Embryonic facial prominence (tissue), 1 donor: ENCODE results near the gene ZNF835.

Experiments used
- DNase-seq: peaks from one replicate; pipeline ENCODE4 v3.0.0-alpha.2; 2016; ENCODE audit errors: extremely low spot score

ZNF835 gene

GRCh38 chr19:56663931-56664500 is 7.5 kb downstream of the ZNF835 start:
- no peak for DNase-seq

- no peak for DNase-seq
Measured at GRCh38 chr19:56661248-56661647, 10.3 kb downstream of the ZNF835 start.

- DNase-seq: no peak
Measured at GRCh38 chr19:56660381-56661107, 11.0 kb downstream of the ZNF835 start.

GRCh38 chr19:56654151-56654550 is 17.4 kb downstream of the ZNF835 start:
- no peak for DNase-seq

- DNase-seq: no peak
Measured at GRCh38 chr19:56643460-56643955, 28.0 kb downstream of the ZNF835 start.

GRCh38 chr19:56642711-56643459 is 28.7 kb downstream of the ZNF835 start, which contains the start of gene SMIM17:
Gene SMIM17, plus strand, starts transcription at chr19:56643159. Its CDS starts 2,509 bp downstream, at chr19:56645668.
- no peak for DNase-seq

- no peak for DNase-seq
Measured at GRCh38 chr19:56639217-56639616, 32.3 kb downstream of the ZNF835 start.

GRCh38 chr19:56637976-56638555 is 33.5 kb downstream of the ZNF835 start:
- DNase-seq: peak; percentile 79

- DNase-seq: no peak
Measured at GRCh38 chr19:56633021-56633420, 38.5 kb downstream of the ZNF835 start.

- no peak for DNase-seq
Measured at GRCh38 chr19:56625708-56626107, 45.8 kb downstream of the ZNF835 start.

GRCh38 chr19:56623006-56623405 is 48.6 kb downstream of the ZNF835 start:
- DNase-seq: no peak

- no peak for DNase-seq
Measured at GRCh38 chr19:56622374-56622773, 49.2 kb downstream of the ZNF835 start.

GRCh38 chr19:56619121-56619520 is 52.4 kb downstream of the ZNF835 start:
- DNase-seq: no peak

- no peak for DNase-seq
Measured at GRCh38 chr19:56617531-56617930, 54.0 kb downstream of the ZNF835 start.

GRCh38 chr19:56613639-56614038 is 57.9 kb downstream of the ZNF835 start:
- DNase-seq: no peak

GRCh38 chr19:56612737-56613136 is 58.8 kb downstream of the ZNF835 start:
- no peak for DNase-seq
